Body of pancreas (tissue), 4 donors: ENCODE results near the gene TRIM34. TPM values are rescaled to one million over a fixed set of nuclear protein-coding genes. Genes with fewer than 3 reads are reported as not detected.
A peak's percentile ranks its signal among the peaks of the same experiment; 100 is the strongest.
"Not testable (repeated sequence)": the region's sequence is repeated elsewhere in the genome, so short reads cannot be mapped to it uniquely, and the experiment has no call there.

Experiments
- ATAC-seq: fragments of 150-250 bp; one replicate; pipeline ENCODE4 v1.9.1; 2016
- DNase-seq, 4 donors: peaks; one replicate each; pipeline ENCODE4 v3.0.0-alpha.2; 2019
- H3K27ac ChIP-seq, 4 donors: fragments of 200-600 bp; sonication (generic); 1 replicate in 3 of 4; 2 replicates in 1 of 4; pipeline versions ENCODE4 v1.5.1 to v1.6.1; 2016 to 2019; ENCODE audit warnings: mild to moderate bottlenecking in 1 of 4, mixed read lengths in 1 of 4, moderate library complexity in 1 of 4
- H3K27me3 ChIP-seq, 2 donors: fragments of 200-600 bp; sonication (generic); one replicate each; pipeline ENCODE4 v1.6.0; 2016; ENCODE audit warnings: mild to moderate bottlenecking in 1 of 2
- H3K36me3 ChIP-seq, 2 donors: fragments of 200-600 bp; sonication (generic); replicated peaks in 1 of 2; 2 replicates each; pipeline ENCODE4 v1.5.1; 2016; ENCODE audit warnings: low read depth in 2 of 2; ENCODE audit not compliant: insufficient read depth in 1 of 2
- H3K4me1 ChIP-seq: fragments of 200-600 bp; sonication (generic); one replicate; pipeline ENCODE4 v1.6.0; 2016
- H3K4me3 ChIP-seq, 2 donors: fragments of 200-600 bp; sonication (generic); 1 replicate in 1 of 2; 2 replicates in 1 of 2; pipeline ENCODE4 v1.5.1; 2016 to 2019
- H3K9me3 ChIP-seq, 3 donors: fragments of 200-600 bp; sonication (generic); 1 replicate in 2 of 3; 2 replicates in 1 of 3; pipeline ENCODE4 v1.5.1; 2016
- POLR2A ChIP-seq, 3 donors: fragments of 450-650 bp; IDR thresholded peaks; one replicate each; pipeline ENCODE4 v1.6.1; 2016; ENCODE audit warnings: antibody characterized with exemption in 3 of 3, mild to moderate bottlenecking in 2 of 3
- WGBS, 2 donors: methylation state at CpG; one replicate each; pipeline ENCODE4 v1.1.5; 2017; 5-methylcytosine and 5-hydroxymethylcytosine counted together
- intact Hi-C: fragments of 100-400 bp; cut with DNase I; formaldehyde crosslinking; loops from one replicate; pipeline ENCODE4 v1.15.1; 2023
- total RNA-seq, 2 donors: library from RNA; depleted of rRNA; stranded (reverse); fragments of >200 nt; gene quantifications; one replicate each; pipeline ENCODE4 v1.1.0, GENCODE V29; 2016
- TF ChIP-seq, protein P1 (sequence below), 7 experiments: fragments of 450-650 bp in 4 of 7; fragments of 200-600 bp in 3 of 7; sonication (generic) in 3 of 7; IDR thresholded peaks; one replicate each; pipeline ENCODE4 v1.5.1; 2016 to 2019; ENCODE audit warnings: antibody characterized with exemption in 7 of 7

Gene TRIM34
- total RNA-seq, 2 donors from 2014 or later = 2.9 to 4.6 TPM

DNA sequence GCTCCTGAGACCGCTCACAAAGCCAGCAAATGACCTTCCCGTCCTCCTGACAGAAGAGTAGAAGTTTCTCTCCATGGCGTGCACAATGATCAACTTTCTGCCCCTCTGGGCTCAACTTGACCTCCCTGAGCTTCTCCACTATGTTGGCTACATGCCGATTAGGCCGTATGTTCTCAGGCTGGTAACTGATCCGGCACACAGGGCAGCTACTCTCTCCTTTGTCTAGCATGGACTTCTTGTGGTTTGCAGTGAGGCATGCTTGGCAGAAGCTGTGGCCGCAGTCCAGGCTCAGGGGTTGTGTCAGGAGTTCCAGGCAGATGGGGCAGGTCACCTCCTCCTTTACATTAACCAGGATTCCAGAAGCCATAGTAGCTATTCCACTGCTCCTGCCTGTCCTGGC lies 55.0 kb downstream of the TRIM34 start:
- TF ChIP-seq, protein P1, sequence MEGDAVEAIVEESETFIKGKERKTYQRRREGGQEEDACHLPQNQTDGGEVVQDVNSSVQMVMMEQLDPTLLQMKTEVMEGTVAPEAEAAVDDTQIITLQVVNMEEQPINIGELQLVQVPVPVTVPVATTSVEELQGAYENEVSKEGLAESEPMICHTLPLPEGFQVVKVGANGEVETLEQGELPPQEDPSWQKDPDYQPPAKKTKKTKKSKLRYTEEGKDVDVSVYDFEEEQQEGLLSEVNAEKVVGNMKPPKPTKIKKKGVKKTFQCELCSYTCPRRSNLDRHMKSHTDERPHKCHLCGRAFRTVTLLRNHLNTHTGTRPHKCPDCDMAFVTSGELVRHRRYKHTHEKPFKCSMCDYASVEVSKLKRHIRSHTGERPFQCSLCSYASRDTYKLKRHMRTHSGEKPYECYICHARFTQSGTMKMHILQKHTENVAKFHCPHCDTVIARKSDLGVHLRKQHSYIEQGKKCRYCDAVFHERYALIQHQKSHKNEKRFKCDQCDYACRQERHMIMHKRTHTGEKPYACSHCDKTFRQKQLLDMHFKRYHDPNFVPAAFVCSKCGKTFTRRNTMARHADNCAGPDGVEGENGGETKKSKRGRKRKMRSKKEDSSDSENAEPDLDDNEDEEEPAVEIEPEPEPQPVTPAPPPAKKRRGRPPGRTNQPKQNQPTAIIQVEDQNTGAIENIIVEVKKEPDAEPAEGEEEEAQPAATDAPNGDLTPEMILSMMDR (IDR thresholded peaks at IDR 0.05) = no peak
- TF ChIP-seq POLR2A (IDR thresholded peaks at IDR 0.05) = no peak
- ATAC-seq = no peak
- intact Hi-C loops = no loop called here
- Histone ChIP-seq H3K4me1 (peaks cover 28% of the 10 kb centered on the region), H3K9me3 (no peaks in the 10 kb centered on the region), H3K27me3 (no peaks in the 10 kb centered on the region), H3K36me3 (peaks cover 12 to 14% of the 10 kb centered on the region in 2 donors), H3K4me3 (no peak overlapping the region), H3K27ac (no peak overlapping the region)
- WGBS, 2 donors = 96 to 98% methylated on average over 7 of the region's 7 CpGs
- no peak for DNase-seq

DNA sequence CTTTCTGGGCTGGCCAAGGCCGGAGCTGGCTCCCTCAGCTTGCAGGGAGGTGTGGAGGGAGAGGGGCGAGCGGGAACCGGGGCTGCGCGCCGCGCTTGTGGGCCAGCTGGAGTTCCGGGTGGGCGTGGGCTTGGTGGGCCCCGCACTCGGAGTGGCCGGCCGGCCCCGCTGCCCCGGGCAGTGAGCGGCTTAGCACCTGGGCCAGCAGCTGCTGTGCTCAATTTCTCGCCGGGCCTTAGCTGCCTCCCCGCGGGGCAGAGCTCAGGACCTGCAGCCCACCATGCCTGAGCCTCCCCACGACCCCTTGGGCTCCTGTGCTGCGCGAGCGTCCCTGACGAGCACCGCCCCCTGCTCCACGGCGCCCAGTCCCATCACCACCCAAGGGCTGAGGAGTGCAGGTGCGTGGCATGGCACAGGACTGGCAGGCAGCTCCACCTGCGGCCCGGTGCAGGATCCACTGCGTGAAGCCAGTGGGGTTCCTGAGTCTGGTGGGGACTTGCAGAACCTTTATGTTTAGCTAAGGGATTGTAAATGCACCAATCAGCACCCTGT lies 58.2 kb downstream of the TRIM34 start:
- DNase-seq, H3K27ac ChIP-seq: not testable (repeated sequence)

DNA sequence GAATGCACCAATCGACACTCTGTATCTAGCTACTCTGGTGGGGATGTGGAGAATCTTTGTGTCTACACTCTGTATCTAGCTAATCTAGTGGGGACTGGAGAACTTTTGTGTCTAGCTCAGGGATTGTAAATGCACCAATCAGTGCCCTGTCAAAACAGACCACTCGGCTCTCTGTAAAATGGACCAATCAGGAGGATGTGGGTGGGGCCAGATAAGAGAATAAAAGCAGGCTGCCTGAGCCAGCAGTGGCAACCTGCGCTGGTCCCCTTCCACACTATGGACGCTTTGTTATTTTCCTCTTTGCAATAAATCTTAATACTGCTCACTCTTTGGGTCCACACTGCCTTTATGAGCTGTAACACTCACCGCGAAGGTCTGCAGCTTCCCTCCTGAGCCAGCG lies 58.8 kb downstream of the TRIM34 start:
- ATAC-seq, H3K27me3 ChIP-seq, intact Hi-C loops, H3K36me3 ChIP-seq, H3K9me3 ChIP-seq: not testable (repeated sequence)
- DNase-seq = peak; percentile 44 to 63 (median 52)
- peak; percentile 65 to 91 (median 84) for TF ChIP-seq POLR2A (IDR thresholded peaks at IDR 0.05)
- Histone ChIP-seq H3K4me3 (peak overlapping the region in 1 of 2 donors; percentile 30), H3K27ac (peak overlapping the region in 3 of 4 donors; percentile 90 to 98 (median 92)), H3K4me1 (peaks cover 33% of the 10 kb centered on the region)
- WGBS, 2 donors = 14 to 26% methylated on average over 7 of the region's 7 CpGs

More for the DNA sequence above, 58.2 kb downstream of the TRIM34 start:
- H3K27me3 ChIP-seq, H3K9me3 ChIP-seq, H3K4me3 ChIP-seq, H3K36me3 ChIP-seq, ATAC-seq, intact Hi-C loops: not testable (repeated sequence)
- 48 to 84% methylated on average over 3 to 5 of the region's 33 CpGs for WGBS, 2 donors
- peaks cover 33% of the 10 kb centered on the region for H3K4me1 ChIP-seq

DNA sequence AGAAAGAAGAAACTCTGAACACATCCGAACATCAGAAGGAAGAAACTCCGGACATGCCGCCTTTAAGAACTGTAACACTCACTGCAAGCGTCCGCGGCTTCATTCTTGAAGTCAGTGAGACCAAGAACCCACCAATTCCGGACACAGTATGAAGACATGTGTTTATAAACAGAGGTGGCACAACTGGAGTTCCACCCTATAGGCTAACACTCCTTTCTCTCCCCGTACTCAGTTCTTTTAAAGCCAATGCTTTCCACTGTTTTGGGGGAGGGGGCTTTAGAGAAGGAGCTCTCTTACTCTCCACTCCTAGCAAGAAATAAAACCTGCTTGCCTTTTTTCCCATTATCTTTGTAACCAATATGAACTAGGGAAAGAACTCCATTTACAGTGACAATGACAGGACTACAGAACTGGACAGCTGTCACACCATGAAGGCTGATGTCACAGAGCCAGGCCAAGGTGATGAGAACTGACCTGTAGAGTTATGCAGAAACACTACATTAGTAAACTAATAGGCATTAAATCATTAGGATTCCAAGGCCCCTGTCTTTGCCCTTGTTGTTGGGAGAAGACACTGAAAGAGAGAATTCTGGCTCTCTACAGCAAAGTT lies 59.3 kb downstream of the TRIM34 start:
- DNase-seq = peak in 1 of 4 donors; percentile 19
- Histone ChIP-seq H3K27ac (peak overlapping the region; percentile 82 to 98 (median 91)), H3K36me3 (peaks cover 0 to 3% of the 10 kb centered on the region in 2 donors), H3K27me3 (no peaks in the 10 kb centered on the region), H3K4me1 (peaks cover 34% of the 10 kb centered on the region), H3K4me3 (peak overlapping the region; percentile 19 to 30), H3K9me3 (no peaks in the 10 kb centered on the region)
- intact Hi-C loops = no loop called here
- no peak for TF ChIP-seq POLR2A (IDR thresholded peaks at IDR 0.05)
- TF ChIP-seq, protein P1 (IDR thresholded peaks at IDR 0.05) = no peak
- peak; percentile 10 for ATAC-seq
- WGBS, 2 donors = 16 to 21% methylated on average over 7 to 8 of the region's 8 CpGs

DNA sequence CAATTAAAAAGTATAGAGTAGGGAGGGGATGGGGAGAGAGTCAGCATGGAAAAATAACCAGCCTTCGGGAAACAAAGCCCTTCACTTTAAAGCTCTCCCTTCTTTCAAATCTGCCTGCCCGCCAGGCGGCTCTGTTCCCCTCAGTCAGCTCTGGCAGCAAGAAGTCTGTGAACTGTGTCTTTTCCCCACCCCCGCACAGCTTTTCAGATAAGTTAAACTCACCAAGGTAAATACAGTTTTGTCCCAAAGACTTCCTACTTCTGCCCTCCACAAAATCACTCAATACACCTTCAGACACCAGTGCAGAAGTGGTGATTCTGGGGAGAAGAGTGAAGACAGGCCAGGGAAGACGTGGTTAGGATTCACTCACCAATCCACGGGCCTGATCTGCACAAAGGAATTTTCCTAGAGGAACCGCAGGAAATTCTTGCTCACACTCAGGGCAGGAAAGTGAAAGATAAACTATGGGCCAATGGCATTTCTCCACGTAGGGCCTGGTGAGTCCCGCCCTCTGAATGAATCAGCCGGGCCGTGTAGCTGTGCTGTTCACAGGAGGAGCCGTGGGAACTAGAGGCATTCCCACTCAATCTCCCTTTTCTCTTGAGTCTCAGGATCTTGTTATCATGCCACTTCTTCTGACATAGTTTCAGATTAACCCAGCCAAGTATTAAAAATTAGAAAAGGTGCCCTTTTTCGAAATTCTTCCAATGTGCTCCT lies 60.0 kb downstream of the TRIM34 start, which contains the start of gene TRIM5:
Gene TRIM5 (minus strand): TSS at position 429 of the 717 bp plus-strand sequence. CDS start 4,897 bp downstream, outside the sequence.
- Histone ChIP-seq H3K36me3 (peaks cover 0 to under 1% of the 10 kb centered on the region in 2 donors), H3K27me3 (no peaks in the 10 kb centered on the region), H3K4me3 (peak within 1 kb of the TSS; percentile 19 to 30), H3K27ac (peak within 1 kb of the TSS; percentile 82 to 98 (median 91)), H3K4me1 (peaks cover 40% of the 10 kb centered on the region), H3K9me3 (no peaks in the 10 kb centered on the region)
- peak; percentile 25 to 83 (median 80) for TF ChIP-seq POLR2A (IDR thresholded peaks at IDR 0.05)
- TF ChIP-seq, protein P1 (IDR thresholded peaks at IDR 0.05) = peak; percentile 21 to 75 (median 51)
- peak; percentile 88 to 94 (median 92) for DNase-seq
- WGBS, 2 donors = 1 to 2% methylated on average over 13 of the region's 13 CpGs
- intact Hi-C loops = no loop called here
- ATAC-seq = peak; percentile 96
